Measurements from ENCODE around the gene ERC2. TPM values are rescaled to one million over a fixed set of nuclear protein-coding genes. Genes with fewer than 3 reads are reported as not detected.

Gene ERC2
- total RNA-seq, 2 donors from 2014 or later: 0.21 TPM; not detected in 1

GRCh38 chr3:55728461-55729100, 739.7 kb downstream of the ERC2 start:
- H3K27ac Mint-ChIP-seq: no peak overlapping the region
- no peaks in the 10 kb centered on the region for H3K27me3 Mint-ChIP-seq

GRCh38 chr3:55726501-55726775, 741.8 kb downstream of the ERC2 start:
- no peaks in the 10 kb centered on the region for H3K36me3 Mint-ChIP-seq (ENCODE audit: low read depth)
- no peak for DNase-seq
- H3K27me3 Mint-ChIP-seq: no peaks in the 10 kb centered on the region
- no peak for ATAC-seq
- H3K9me3 ChIP-seq (ENCODE audit: control insufficient read depth, low read length, poor library complexity, severe bottlenecking): no peaks in the 10 kb centered on the region
- H3K4me3 Mint-ChIP-seq: no peak overlapping the region
- H3K4me1 Mint-ChIP-seq: no peaks in the 10 kb centered on the region
- H3K27ac Mint-ChIP-seq: no peak overlapping the region

More at GRCh38 chr3:55728461-55729100, 739.7 kb downstream of the ERC2 start:
- no peak for DNase-seq
- no peaks in the 10 kb centered on the region for H3K9me3 ChIP-seq (ENCODE audit: control insufficient read depth, low read length, poor library complexity, severe bottlenecking)
- no peak for ATAC-seq
- no peak overlapping the region for H3K4me3 Mint-ChIP-seq
- no peaks in the 10 kb centered on the region for H3K36me3 Mint-ChIP-seq (ENCODE audit: low read depth)
- H3K4me1 Mint-ChIP-seq: no peaks in the 10 kb centered on the region

- Mint-ChIP-seq H3K4me3 (no peak overlapping the region), H3K36me3 (ENCODE audit: low read depth) (no peaks in the 10 kb centered on the region), H3K4me1 (no peaks in the 10 kb centered on the region), H3K27ac (no peak overlapping the region), H3K27me3 (no peaks in the 10 kb centered on the region)
- H3K9me3 ChIP-seq (ENCODE audit: control insufficient read depth, low read length, poor library complexity, severe bottlenecking): no peaks in the 10 kb centered on the region
- DNase-seq: no peak
- ATAC-seq: no peak
Measured at GRCh38 chr3:55725681-55726500, 742.4 kb downstream of the ERC2 start.

- DNase-seq: no peak
- Mint-ChIP-seq H3K36me3 (ENCODE audit: low read depth) (no peaks in the 10 kb centered on the region), H3K4me1 (no peaks in the 10 kb centered on the region), H3K4me3 (no peak overlapping the region), H3K27ac (no peak overlapping the region), H3K27me3 (no peaks in the 10 kb centered on the region)
- H3K9me3 ChIP-seq (ENCODE audit: control insufficient read depth, low read length, poor library complexity, severe bottlenecking): no peaks in the 10 kb centered on the region
- no peak for ATAC-seq
Measured at GRCh38 chr3:55724821-55725220, 743.4 kb downstream of the ERC2 start.

- DNase-seq (no peak), ATAC-seq (no peak)
- H3K9me3 ChIP-seq (ENCODE audit: control insufficient read depth, low read length, poor library complexity, severe bottlenecking): no peaks in the 10 kb centered on the region
- Mint-ChIP-seq H3K4me1 (no peaks in the 10 kb centered on the region), H3K36me3 (ENCODE audit: low read depth) (no peaks in the 10 kb centered on the region), H3K27ac (no peak overlapping the region), H3K4me3 (no peak overlapping the region), H3K27me3 (no peaks in the 10 kb centered on the region)
Measured at GRCh38 chr3:55724407-55724784, 743.9 kb downstream of the ERC2 start.

GRCh38 chr3:55723653-55724406, 744.4 kb downstream of the ERC2 start:
- H3K27ac Mint-ChIP-seq: no peak overlapping the region
- ATAC-seq (no peak), DNase-seq (no peak)
- H3K9me3 ChIP-seq (ENCODE audit: control insufficient read depth, low read length, poor library complexity, severe bottlenecking): no peaks in the 10 kb centered on the region
- no peaks in the 10 kb centered on the region for H3K36me3 Mint-ChIP-seq (ENCODE audit: low read depth)
- H3K27me3 Mint-ChIP-seq: no peaks in the 10 kb centered on the region
- no peak overlapping the region for H3K4me3 Mint-ChIP-seq
- no peaks in the 10 kb centered on the region for H3K4me1 Mint-ChIP-seq

- no peaks in the 10 kb centered on the region for H3K36me3 Mint-ChIP-seq (ENCODE audit: low read depth)
- no peaks in the 10 kb centered on the region for H3K9me3 ChIP-seq (ENCODE audit: control insufficient read depth, low read length, poor library complexity, severe bottlenecking)
- DNase-seq (no peak), ATAC-seq (no peak)
- no peak overlapping the region for H3K4me3 Mint-ChIP-seq
- H3K27me3 Mint-ChIP-seq: no peaks in the 10 kb centered on the region
- H3K4me1 Mint-ChIP-seq: no peaks in the 10 kb centered on the region
- no peak overlapping the region for H3K27ac Mint-ChIP-seq
Measured at GRCh38 chr3:55721716-55722484, 746.4 kb downstream of the ERC2 start.

GRCh38 chr3:55720614-55721013, 747.7 kb downstream of the ERC2 start:
- H3K9me3 ChIP-seq (ENCODE audit: control insufficient read depth, low read length, poor library complexity, severe bottlenecking): no peaks in the 10 kb centered on the region
- Mint-ChIP-seq H3K27ac (no peak overlapping the region), H3K27me3 (no peaks in the 10 kb centered on the region), H3K36me3 (ENCODE audit: low read depth) (no peaks in the 10 kb centered on the region), H3K4me1 (no peaks in the 10 kb centered on the region), H3K4me3 (no peak overlapping the region)
- no peak for DNase-seq
- no peak for ATAC-seq

GRCh38 chr3:55719508-55719907, 748.8 kb downstream of the ERC2 start:
- Mint-ChIP-seq H3K4me3 (no peak overlapping the region), H3K27ac (no peak overlapping the region), H3K4me1 (no peaks in the 10 kb centered on the region), H3K36me3 (ENCODE audit: low read depth) (no peaks in the 10 kb centered on the region), H3K27me3 (no peaks in the 10 kb centered on the region)
- H3K9me3 ChIP-seq (ENCODE audit: control insufficient read depth, low read length, poor library complexity, severe bottlenecking): no peaks in the 10 kb centered on the region
- DNase-seq (no peak), ATAC-seq (no peak)

GRCh38 chr3:55719006-55719405, 749.3 kb downstream of the ERC2 start:
- H3K27me3 Mint-ChIP-seq: no peaks in the 10 kb centered on the region
- H3K4me1 Mint-ChIP-seq: no peaks in the 10 kb centered on the region
- no peaks in the 10 kb centered on the region for H3K36me3 Mint-ChIP-seq (ENCODE audit: low read depth)
- no peak overlapping the region for H3K4me3 Mint-ChIP-seq
- no peak overlapping the region for H3K27ac Mint-ChIP-seq
- no peaks in the 10 kb centered on the region for H3K9me3 ChIP-seq (ENCODE audit: control insufficient read depth, low read length, poor library complexity, severe bottlenecking)
- DNase-seq (no peak), ATAC-seq (no peak)

GRCh38 chr3:55718521-55718921, 749.7 kb downstream of the ERC2 start:
- no peaks in the 10 kb centered on the region for H3K4me1 Mint-ChIP-seq
- DNase-seq: no peak
- ATAC-seq: no peak
- H3K4me3 Mint-ChIP-seq: no peak overlapping the region
- H3K9me3 ChIP-seq (ENCODE audit: control insufficient read depth, low read length, poor library complexity, severe bottlenecking): no peaks in the 10 kb centered on the region
- no peak overlapping the region for H3K27ac Mint-ChIP-seq
- H3K27me3 Mint-ChIP-seq: no peaks in the 10 kb centered on the region
- no peaks in the 10 kb centered on the region for H3K36me3 Mint-ChIP-seq (ENCODE audit: low read depth)

- ATAC-seq (no peak), DNase-seq (no peak)
- H3K9me3 ChIP-seq (ENCODE audit: control insufficient read depth, low read length, poor library complexity, severe bottlenecking): no peaks in the 10 kb centered on the region
- Mint-ChIP-seq H3K4me1 (no peaks in the 10 kb centered on the region), H3K27ac (no peak overlapping the region), H3K4me3 (no peak overlapping the region), H3K36me3 (ENCODE audit: low read depth) (no peaks in the 10 kb centered on the region), H3K27me3 (no peaks in the 10 kb centered on the region)
Measured at GRCh38 chr3:55718074-55718473, 750.2 kb downstream of the ERC2 start.

- no peaks in the 10 kb centered on the region for H3K9me3 ChIP-seq (ENCODE audit: control insufficient read depth, low read length, poor library complexity, severe bottlenecking)
- Mint-ChIP-seq H3K27ac (no peak overlapping the region), H3K36me3 (ENCODE audit: low read depth) (no peaks in the 10 kb centered on the region), H3K4me3 (peak overlapping the region; percentile 1), H3K27me3 (no peaks in the 10 kb centered on the region), H3K4me1 (no peaks in the 10 kb centered on the region)
- DNase-seq (no peak), ATAC-seq (no peak)
Measured at GRCh38 chr3:55717481-55717880, 750.8 kb downstream of the ERC2 start.

Measured in T-helper 17 cell (primary cell).